NCI-H345 treated with DMSO at 0.1 percent for 48 hours (cell line): ENCODE data around the gene NUCB1.
"Not testable (repeated sequence)": the region's sequence is repeated elsewhere in the genome, so short reads cannot be mapped to it uniquely, and the experiment has no call there.

Experiments used
- DNase-seq: peaks from one replicate; lab custom pipeline; 2025; ENCODE audit not compliant: unreplicated experiment; lab: John Stamatoyannopoulos, UW

Gene NUCB1

GRCh38 chr19:48874303-48875135 is 25.6 kb upstream of the NUCB1 start:
- DNase-seq = no peak

GRCh38 chr19:48876043-48876981 is 23.8 kb upstream of the NUCB1 start:
- not testable (repeated sequence) for DNase-seq

GRCh38 chr19:48877855-48878195 is 22.3 kb upstream of the NUCB1 start:
- no peak for DNase-seq

- DNase-seq = no peak
Measured at GRCh38 chr19:48878196-48879024, 21.7 kb upstream of the NUCB1 start.

- no peak for DNase-seq
Measured at GRCh38 chr19:48879025-48879637, 21.0 kb upstream of the NUCB1 start.

- not testable (repeated sequence) for DNase-seq
Measured at GRCh38 chr19:48879696-48880095, 20.4 kb upstream of the NUCB1 start.

- DNase-seq = no peak
Measured at GRCh38 chr19:48881741-48882657, 18.1 kb upstream of the NUCB1 start.

GRCh38 chr19:48883726-48884125 is 16.4 kb upstream of the NUCB1 start:
- DNase-seq = no peak

- no peak for DNase-seq
Measured at GRCh38 chr19:48887861-48888612, 12.1 kb upstream of the NUCB1 start.

GRCh38 chr19:48889496-48889895 is 10.6 kb upstream of the NUCB1 start:
- not testable (repeated sequence) for DNase-seq

- no peak for DNase-seq
Measured at GRCh38 chr19:48890551-48890950, 9.6 kb upstream of the NUCB1 start.

GRCh38 chr19:48895226-48895625 is 4.9 kb upstream of the NUCB1 start:
- no peak for DNase-seq

- no peak for DNase-seq
Measured at GRCh38 chr19:48896191-48896720, 3.9 kb upstream of the NUCB1 start.

GRCh38 chr19:48897181-48897580 is 2.9 kb upstream of the NUCB1 start:
- no peak for DNase-seq

- DNase-seq = not testable (repeated sequence)
Measured at GRCh38 chr19:48899386-48899749, 744 bp upstream of the NUCB1 start.

GRCh38 chr19:48900477-48901406 is 630 bp downstream of the NUCB1 start:
- no peak for DNase-seq

GRCh38 chr19:48902291-48902690 is 2.2 kb downstream of the NUCB1 start:
- not testable (repeated sequence) for DNase-seq

- not testable (repeated sequence) for DNase-seq
Measured at GRCh38 chr19:48903788-48904187, 3.7 kb downstream of the NUCB1 start.
